ENCODE results near the gene CACNA2D2.

GRCh38 chr3:50453907-50454306 lies 49.5 kb downstream of the CACNA2D2 start:
- TF ChIP-seq SP1 (IDR thresholded peaks at IDR 0.05) (no peak), CTCF (IDR thresholded peaks at IDR 0.05; ENCODE audit: low read depth, low read length, missing input control) (no peak), GABPA (IDR thresholded peaks at IDR 0.05 in 1 of 2, conservative IDR thresholded peaks at IDR 0.05 in 1 of 2) (no peak), ATF3 (IDR thresholded peaks at IDR 0.05) (no peak), RXRA (IDR thresholded peaks at IDR 0.05) (no peak), ZBTB33 (IDR thresholded peaks at IDR 0.05) (no peak)

Measured in liver (tissue), 3 donors.